GM19438 (cell line): Measurements from ENCODE around the gene COL28A1.
"Not testable (repeated sequence)": the region's sequence is repeated elsewhere in the genome, so short reads cannot be mapped to it uniquely, and the experiment has no call there.

Experiments
- ATAC-seq: cut with Tn5 transposase; IDR thresholded peaks from one replicate; pipeline ENCODE4 v1.9.1; 2021; ENCODE audit warnings: low read depth; ENCODE audit not compliant: unreplicated experiment

The COL28A1 gene

DNA sequence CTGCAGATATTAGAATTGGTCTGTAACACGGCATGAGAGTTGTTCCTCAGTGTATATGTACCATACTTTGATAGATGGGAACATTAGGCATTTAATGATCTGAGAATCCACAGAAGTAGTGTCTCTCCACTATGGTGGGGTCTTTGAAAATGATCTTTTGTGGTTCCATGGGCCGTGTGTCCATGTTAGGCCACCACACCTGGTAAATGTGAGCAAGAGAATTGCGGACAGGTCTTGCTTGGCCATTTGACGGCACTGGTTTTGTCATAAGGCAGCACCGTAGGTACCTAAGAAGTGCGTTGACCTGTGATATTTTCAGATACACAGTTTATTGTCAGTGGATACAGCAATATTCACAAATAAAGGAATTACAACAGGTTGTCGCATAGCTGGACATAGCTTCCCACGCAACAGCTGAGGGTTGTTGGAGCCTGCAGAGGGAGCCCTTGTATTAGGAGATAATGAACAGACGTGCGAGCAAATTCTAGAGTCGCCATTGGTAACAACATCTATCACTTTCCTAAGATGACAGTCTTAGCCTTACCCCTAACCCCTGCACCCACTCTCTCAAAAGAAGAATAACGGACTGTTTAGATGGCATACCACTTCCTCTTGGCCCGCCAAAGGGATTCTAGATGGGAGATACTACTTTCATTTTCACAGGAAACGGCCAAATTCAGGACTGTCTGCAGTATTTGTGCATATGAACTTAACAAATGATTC is 111.4 kb downstream of the COL28A1 start:
- peak; percentile 78 for ATAC-seq

- no peak for ATAC-seq
Measured at GRCh38 chr7:7422641-7423040, 113.0 kb downstream of the COL28A1 start.

GRCh38 chr7:7421826-7422225 is 113.8 kb downstream of the COL28A1 start:
- no peak for ATAC-seq

- ATAC-seq: no peak
Measured at GRCh38 chr7:7418997-7419396, 116.7 kb downstream of the COL28A1 start.

GRCh38 chr7:7417851-7418250 is 117.8 kb downstream of the COL28A1 start:
- no peak for ATAC-seq

DNA sequence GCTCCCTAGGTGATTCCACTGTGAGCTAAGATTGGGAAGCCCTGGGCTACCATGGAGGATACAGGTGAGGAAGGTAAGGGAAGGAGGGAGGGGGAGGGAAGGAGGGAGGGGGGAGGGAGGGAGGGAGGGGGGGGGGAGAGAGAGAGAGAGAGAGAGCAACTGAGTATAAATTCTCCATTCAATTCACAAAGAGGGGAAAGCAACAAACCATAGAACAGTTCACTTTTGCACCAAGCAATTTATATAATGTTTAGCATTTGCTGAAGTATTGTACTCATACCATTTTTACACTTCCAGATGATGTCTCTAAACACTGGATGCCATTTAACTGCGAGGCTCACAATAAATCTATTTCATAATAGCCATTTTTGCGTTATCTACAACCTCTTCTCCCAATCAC is 118.3 kb downstream of the COL28A1 start:
- ATAC-seq: no peak

DNA sequence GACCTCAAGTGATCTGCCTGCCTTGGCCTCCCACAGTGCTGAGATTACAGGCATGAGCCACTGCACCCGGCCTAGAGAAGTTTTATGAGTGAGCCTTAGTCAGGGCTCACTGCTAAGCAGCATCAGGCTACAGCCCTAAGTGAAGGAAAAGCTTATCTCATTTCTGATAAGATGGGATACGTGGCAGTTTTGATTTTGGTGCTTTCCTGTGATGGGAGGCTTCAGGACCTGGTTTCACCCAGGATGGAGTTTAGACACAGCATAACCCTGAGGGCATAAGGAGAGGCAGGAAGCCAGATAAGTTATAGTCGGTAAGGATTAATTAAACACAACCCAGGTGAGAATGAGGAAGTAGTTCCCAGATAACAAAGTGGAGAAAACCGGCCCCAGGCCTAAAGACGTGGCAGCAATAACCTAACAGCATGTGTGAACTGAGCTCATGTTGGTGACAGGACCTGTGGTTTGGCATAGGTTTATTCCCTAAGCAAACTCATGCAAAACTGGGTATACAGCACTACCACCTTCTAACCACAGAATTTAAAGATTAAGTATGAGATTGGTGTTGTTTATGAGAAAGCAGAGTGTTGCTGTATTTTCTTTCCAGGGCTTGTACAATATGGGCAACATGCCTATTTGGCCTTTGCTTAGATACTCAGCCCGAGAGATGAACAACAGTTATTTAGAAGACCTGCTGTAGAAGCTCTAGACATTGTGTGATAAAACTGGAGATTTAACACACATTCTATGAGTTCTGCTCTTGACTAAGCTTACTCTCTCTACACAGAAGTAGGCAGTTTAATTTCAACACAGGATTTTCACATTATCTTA is 119.4 kb downstream of the COL28A1 start:
- ATAC-seq: no peak

GRCh38 chr7:7414791-7415603 is 120.7 kb downstream of the COL28A1 start:
- no peak for ATAC-seq

DNA sequence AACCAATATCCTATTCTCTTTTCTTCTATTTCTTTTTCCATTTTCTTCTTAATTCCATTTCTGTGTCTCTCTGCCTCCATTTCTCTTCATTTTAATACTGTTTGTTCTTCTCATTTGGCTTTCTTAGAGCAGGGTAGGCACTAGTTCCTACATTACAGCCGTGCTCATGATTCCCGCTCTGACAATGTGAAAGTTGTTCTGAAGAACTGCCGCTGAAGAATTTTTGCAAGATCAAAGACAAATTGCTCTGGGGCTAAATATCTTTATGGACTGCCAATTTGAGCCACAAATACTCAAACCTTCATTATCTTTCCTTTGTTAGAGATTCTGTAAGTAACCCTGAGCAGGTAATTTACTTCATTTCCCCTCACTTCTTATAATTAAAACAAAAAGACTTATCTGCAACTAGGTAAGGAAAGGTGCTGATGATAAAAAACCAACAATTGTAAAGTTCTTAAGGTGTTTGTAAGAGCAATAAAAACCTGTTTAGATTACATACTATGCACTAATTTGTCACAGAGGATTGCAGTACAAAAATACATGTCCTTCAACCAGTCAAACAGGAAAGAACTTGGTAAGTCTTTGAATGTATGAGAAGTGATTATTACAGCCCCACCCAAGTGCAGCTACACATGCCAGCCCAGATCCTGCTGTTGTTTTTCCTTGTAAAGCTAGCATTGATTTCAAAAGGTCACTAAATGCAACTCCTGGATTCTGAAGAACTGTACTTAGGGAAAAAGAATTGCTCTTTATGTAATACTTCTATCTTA is 127.5 kb downstream of the COL28A1 start:
- no peak for ATAC-seq

GRCh38 chr7:7405461-7405860 is 130.2 kb downstream of the COL28A1 start:
- ATAC-seq: no peak

DNA sequence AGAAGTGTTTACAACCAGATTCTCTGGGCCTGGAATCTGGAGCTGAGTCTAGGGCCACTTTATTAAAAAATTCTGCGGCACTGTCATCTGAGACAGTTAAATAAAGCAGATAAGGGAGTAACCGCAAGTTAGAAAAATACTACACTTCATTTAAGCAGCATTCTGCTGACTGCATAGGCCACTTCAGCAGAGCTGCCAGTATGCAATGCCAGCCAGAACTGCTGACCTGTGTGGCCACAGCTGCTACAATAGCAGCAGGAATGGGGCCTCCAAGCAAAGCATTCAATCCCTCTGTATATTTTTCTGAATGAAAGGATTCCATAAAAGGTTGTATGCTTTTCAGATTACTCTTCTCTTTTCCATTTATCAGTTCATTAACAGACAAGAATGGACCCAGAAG is 136.0 kb downstream of the COL28A1 start:
- ATAC-seq: no peak

GRCh38 chr7:7395785-7396184 is 139.9 kb downstream of the COL28A1 start:
- ATAC-seq: no peak

DNA sequence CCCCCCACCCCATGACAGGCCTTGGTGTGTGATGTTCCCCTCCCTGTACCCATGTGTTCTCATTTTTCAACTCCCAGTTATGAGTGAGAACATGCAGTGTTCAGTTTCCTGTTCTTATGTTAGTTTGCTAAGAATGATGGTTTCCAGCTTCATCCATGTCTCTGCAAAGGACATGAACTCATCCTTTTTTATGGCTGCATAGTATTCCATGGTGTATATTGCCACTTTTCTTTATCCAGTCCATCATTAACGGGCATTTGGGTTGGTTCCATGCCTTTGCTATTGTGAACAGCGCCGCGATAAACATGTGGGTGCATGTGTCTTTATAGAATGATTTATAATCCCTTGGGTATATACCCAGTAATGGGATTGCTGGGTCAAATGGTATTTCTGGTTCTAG is 147.5 kb downstream of the COL28A1 start:
- ATAC-seq: not testable (repeated sequence)

DNA sequence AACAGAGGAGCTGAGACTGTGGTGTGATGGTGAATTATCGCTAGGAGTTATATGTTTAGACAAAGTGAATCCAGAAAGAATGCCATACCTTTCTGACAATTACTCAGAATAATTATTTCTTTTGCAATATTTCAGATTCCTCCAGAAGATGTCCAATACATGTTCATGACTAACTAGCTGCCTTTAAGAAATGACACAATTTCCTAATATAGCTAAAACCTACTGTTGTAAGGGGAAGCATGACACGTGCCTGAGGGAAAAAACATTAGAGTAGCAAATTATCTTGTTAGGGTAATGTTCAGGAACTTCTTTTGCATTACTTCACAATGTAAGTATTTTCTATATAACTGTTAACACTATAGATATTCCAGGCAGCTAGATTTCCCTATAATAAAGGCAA is 150.3 kb downstream of the COL28A1 start:
- ATAC-seq: no peak

DNA sequence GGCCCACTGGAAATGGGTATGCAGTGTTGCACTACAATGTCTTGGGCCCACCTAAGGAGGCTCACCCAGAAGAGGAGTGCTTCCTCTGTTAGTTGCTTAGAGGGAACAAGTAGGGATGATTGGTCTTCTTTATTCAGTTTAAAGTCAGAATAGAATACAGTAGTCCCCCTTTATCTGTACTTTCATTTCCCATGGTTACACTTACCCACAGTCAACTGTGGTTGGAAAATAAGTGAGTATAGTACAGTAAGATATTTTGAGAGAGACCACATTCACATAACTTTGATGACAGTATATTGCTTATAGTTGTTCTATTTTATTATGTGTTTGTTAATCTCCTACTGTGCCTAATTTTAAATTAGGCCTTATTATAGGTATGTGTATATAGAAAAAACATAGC is 151.4 kb downstream of the COL28A1 start:
- ATAC-seq: no peak

GRCh38 chr7:7375538-7375937 is 160.1 kb downstream of the COL28A1 start:
- ATAC-seq: no peak

GRCh38 chr7:7370076-7370475 is 165.6 kb downstream of the COL28A1 start:
- no peak for ATAC-seq

- no peak for ATAC-seq
Measured at GRCh38 chr7:7369134-7369533, 166.5 kb downstream of the COL28A1 start.

DNA sequence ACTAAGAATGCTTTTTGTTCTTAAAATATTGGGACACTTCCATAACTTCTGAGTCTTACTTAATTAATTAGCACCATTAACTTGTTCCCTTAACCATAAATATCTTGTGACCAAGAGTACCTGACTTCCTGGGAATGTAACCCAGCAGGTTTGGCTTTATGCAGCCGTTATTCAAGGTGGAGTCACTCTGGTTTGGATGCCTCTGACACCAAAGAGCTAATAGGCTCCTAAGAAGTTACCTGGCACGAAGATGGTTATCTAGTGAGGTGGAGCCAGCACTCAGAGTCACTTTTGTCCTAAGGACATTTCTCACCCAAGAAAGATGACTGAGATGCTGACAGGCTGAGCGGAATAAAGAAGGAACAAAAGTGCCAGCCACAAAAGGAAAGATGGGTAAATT is 181.0 kb downstream of the COL28A1 start:
- ATAC-seq: no peak

DNA sequence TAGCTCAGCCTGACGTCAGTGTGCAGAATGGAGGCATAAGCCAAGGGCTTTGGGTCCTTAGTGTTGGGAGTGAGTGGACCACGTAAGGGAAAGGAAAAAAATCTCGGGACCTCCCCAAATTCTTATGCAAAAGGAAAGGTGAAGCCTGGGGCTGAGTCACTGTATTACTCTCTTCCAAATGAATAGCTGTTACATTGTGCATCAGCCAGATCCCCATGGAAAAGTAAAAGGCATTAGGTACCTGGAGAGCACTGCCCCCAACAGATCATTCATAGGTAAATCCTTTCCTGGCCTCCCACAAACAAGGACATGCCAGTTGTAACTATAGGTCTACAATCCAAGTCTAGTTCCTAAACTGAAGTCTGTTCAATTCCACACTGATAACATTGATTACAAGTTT is 182.8 kb downstream of the COL28A1 start:
- ATAC-seq: no peak
